Osteoblast (primary cell): ENCODE measurements around the gene CLDN15. TPM values are rescaled to one million over a fixed set of nuclear protein-coding genes. Genes with fewer than 3 reads are reported as not detected.
"Not testable (repeated sequence)": the region's sequence is repeated elsewhere in the genome, so short reads cannot be mapped to it uniquely, and the experiment has no call there.

ENCODE experiments used
- DNase-seq: peaks from one replicate; pipeline ENCODE4 v3.0.0; 2011; ENCODE audit warnings: low spot score, mixed read lengths; ENCODE audit not compliant: insufficient read length; ENCODE audit errors: missing footprints
- H2AFZ ChIP-seq: 2 replicates; pipeline ENCODE4 v1.6.0; 2011; ENCODE audit warnings: mild to moderate bottlenecking, low read length
- H3K27ac ChIP-seq: 2 replicates; pipeline ENCODE4 v1.5.1; 2011; ENCODE audit warnings: mild to moderate bottlenecking, low read depth, low read length, moderate library complexity
- H3K27me3 ChIP-seq: 2 replicates; pipeline ENCODE4 v1.6.0; 2012; ENCODE audit warnings: mild to moderate bottlenecking, control low read depth, inconsistent platforms, low read length, moderate library complexity; ENCODE audit not compliant: insufficient read depth
- H3K36me3 ChIP-seq: 2 replicates; pipeline ENCODE4 v1.5.1; 2011; ENCODE audit warnings: mild to moderate bottlenecking, low read length, control low read depth, moderate library complexity; ENCODE audit not compliant: insufficient read depth
- H3K4me1 ChIP-seq: 2 replicates; pipeline ENCODE4 v1.5.1; 2011; ENCODE audit warnings: mild to moderate bottlenecking, low read length, control low read depth, moderate library complexity; ENCODE audit not compliant: insufficient read depth
- H3K4me2 ChIP-seq: 2 replicates; pipeline ENCODE4 v1.6.0; 2011; ENCODE audit warnings: mild to moderate bottlenecking, low read length; ENCODE audit not compliant: insufficient read depth
- H3K4me3 ChIP-seq: fragments of 200-600 bp; sonication (generic); 3 replicates; pipeline ENCODE4 v1.5.1; 2012; ENCODE audit warnings: mild to moderate bottlenecking, low read length, inconsistent platforms; ENCODE audit not compliant: insufficient read depth
- H3K79me2 ChIP-seq: 2 replicates; pipeline ENCODE4 v1.6.0; 2012; ENCODE audit warnings: mild to moderate bottlenecking, low read length, control low read depth, inconsistent platforms; ENCODE audit not compliant: insufficient read depth
- H3K9me3 ChIP-seq: 2 replicates; pipeline ENCODE4 v1.5.1; 2011; ENCODE audit warnings: low read depth, low read length, control low read depth
- H4K20me1 ChIP-seq: 2 replicates; pipeline ENCODE4 v1.6.0; 2012; ENCODE audit warnings: mild to moderate bottlenecking, low read length, control low read depth; ENCODE audit not compliant: insufficient read depth
- total RNA-seq: library from RNA; depleted of rRNA; stranded (reverse); fragments of >200 nt; gene quantifications from 2 replicates; pipeline ENCODE4 v1.2.3, GENCODE V29; 2012
- TF ChIP-seq, protein P1 (sequence below): IDR thresholded peaks from 2 replicates; pipeline ENCODE4 v1.5.1; 2011; ENCODE audit warnings: mild to moderate bottlenecking, low read depth, low read length, moderate library complexity; ENCODE audit errors: extremely low read depth

CLDN15 gene
- total RNA-seq, 1 donor = 3.3 TPM

DNA sequence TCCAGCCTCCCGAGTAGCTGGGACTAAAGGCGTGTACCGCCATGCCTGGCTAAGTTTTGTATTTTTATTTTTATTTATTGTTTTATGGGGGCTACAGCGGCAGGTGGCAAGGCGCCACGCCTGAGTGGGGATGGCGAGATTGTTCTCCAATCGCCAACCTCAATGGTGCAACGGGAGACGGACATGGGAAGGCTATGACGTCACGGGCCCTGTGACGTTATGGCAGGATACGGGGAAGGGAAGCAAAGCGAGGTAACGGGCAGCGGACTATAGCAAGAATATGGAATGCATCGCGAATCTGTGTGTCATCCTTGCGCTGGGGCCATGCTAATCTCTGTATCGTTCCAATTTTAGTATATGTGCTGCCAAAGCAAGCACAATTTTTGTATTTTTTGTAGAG lies 32.1 kb upstream of the CLDN15 start:
- Histone ChIP-seq H3K4me2 (no peak overlapping the region), H3K4me1 (no peaks in the 10 kb centered on the region), H3K36me3 (no peaks in the 10 kb centered on the region), H3K27ac (no peak overlapping the region), H3K79me2 (no peaks in the 10 kb centered on the region), H2AFZ (no peak overlapping the region), H3K9me3 (no peaks in the 10 kb centered on the region), H4K20me1 (no peaks in the 10 kb centered on the region), H3K27me3 (peaks cover 3% of the 10 kb centered on the region), H3K4me3 (no peak overlapping the region)
- TF ChIP-seq, protein P1, sequence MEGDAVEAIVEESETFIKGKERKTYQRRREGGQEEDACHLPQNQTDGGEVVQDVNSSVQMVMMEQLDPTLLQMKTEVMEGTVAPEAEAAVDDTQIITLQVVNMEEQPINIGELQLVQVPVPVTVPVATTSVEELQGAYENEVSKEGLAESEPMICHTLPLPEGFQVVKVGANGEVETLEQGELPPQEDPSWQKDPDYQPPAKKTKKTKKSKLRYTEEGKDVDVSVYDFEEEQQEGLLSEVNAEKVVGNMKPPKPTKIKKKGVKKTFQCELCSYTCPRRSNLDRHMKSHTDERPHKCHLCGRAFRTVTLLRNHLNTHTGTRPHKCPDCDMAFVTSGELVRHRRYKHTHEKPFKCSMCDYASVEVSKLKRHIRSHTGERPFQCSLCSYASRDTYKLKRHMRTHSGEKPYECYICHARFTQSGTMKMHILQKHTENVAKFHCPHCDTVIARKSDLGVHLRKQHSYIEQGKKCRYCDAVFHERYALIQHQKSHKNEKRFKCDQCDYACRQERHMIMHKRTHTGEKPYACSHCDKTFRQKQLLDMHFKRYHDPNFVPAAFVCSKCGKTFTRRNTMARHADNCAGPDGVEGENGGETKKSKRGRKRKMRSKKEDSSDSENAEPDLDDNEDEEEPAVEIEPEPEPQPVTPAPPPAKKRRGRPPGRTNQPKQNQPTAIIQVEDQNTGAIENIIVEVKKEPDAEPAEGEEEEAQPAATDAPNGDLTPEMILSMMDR = no peak
- no peak for DNase-seq

DNA sequence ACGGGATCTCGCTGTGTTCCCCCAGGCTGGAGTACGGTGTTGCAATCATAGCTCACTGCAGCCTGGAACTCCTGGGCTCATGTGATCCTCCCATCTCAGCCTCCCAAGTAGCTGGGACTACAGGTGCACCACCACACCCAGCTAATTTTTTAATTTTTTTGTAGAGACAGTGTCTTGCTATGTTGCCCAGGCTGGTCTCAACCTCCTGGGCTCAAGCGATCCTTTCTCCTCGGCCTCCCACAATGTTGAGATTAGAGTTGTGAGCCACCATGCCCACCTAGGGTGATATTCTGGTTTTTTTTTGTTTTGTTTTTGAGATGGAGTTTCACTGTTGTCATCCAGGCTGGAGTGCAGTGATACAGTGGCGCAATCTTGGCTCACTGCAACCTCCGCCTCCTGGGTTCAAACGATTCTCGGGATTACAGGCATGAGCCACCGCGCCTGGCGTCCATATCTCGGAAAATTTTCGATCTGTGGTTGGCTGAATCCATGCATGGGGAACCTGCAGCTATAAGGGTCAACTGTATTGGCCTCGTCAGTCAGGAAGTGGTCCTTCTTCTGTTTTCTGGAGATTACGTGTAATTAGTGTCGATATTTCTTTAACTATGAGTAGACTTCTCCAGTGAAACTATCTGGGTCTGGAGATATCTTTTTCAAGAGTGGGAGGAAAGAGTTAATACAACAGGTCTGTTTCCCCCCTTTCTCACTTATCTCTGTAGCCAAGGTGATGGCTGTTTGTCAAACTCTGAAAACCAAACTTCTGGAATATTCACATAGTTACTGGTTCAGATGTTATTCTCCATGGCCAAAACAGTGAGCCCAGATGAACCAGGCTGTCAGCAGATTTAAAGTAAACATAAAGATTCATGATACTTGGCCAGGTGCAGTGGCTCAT lies 28.3 kb upstream of the CLDN15 start:
- Histone ChIP-seq H2AFZ (no peak overlapping the region), H3K4me1 (peaks cover 2% of the 10 kb centered on the region), H3K27me3 (no peaks in the 10 kb centered on the region), H3K36me3 (no peaks in the 10 kb centered on the region), H3K79me2 (no peaks in the 10 kb centered on the region), H3K9me3 (no peaks in the 10 kb centered on the region), H3K4me3 (no peak overlapping the region), H3K27ac (no peak overlapping the region), H4K20me1 (no peaks in the 10 kb centered on the region), H3K4me2 (no peak overlapping the region)
- DNase-seq = no peak
- TF ChIP-seq, protein P1 = no peak

GRCh38 chr7:101264102-101264706 lies 26.6 kb upstream of the CLDN15 start:
- H3K27me3 ChIP-seq, H3K9me3 ChIP-seq, H3K4me1 ChIP-seq, H3K36me3 ChIP-seq, H3K27ac ChIP-seq, H4K20me1 ChIP-seq, H3K79me2 ChIP-seq, H3K4me3 ChIP-seq, H3K4me2 ChIP-seq: not testable (repeated sequence)
- H2AFZ ChIP-seq = peak overlapping the region; percentile 56
- DNase-seq = peak; percentile 45

GRCh38 chr7:101258243-101258731 lies 20.7 kb upstream of the CLDN15 start:
- no peaks in the 10 kb centered on the region for H3K79me2 ChIP-seq
- no peaks in the 10 kb centered on the region for H3K4me1 ChIP-seq
- no peak overlapping the region for H2AFZ ChIP-seq
- no peaks in the 10 kb centered on the region for H4K20me1 ChIP-seq
- no peaks in the 10 kb centered on the region for H3K27me3 ChIP-seq
- no peaks in the 10 kb centered on the region for H3K36me3 ChIP-seq
- no peak overlapping the region for H3K4me3 ChIP-seq
- no peak overlapping the region for H3K4me2 ChIP-seq
- TF ChIP-seq, protein P1 = no peak
- DNase-seq = no peak
- no peaks in the 10 kb centered on the region for H3K9me3 ChIP-seq
- no peak overlapping the region for H3K27ac ChIP-seq
